ENCODE data around the gene SHLD2.

- TF ChIP-seq CTCF (IDR thresholded peaks at IDR 0.05) (peak in 1 of 6 experiments; percentile 7), POLR2A (IDR thresholded peaks at IDR 0.05) (peak in 3 of 4 donors; percentile 33 to 85 (median 68))
These were observed at the start of gene SHLD2, which contains the start of gene GLUD1 for GRCh38 chr10:87094373-87095235.
